Measurements from ENCODE around the gene TACC2.

- TF ChIP-seq CTCF (IDR thresholded peaks at IDR 0.05; ENCODE audit: borderline replicate concordance, extremely low read depth, low read length, poor library complexity, severe bottlenecking) (no peak), EZH2 (IDR thresholded peaks at IDR 0.05; ENCODE audit: borderline replicate concordance, low read depth, low read length, severe bottlenecking) (no peak)
These were observed 60.1 kb downstream of the TACC2 start for GRCh38 chr10:122049076-122049475.

All from DND-41 (cell line).